Activated CD8-positive, alpha-beta memory T cell treated with anti-CD3 and anti-CD28 coated beads, Interleukin-2, amount 10 ng/mL, durations not matched to agents 7 days and 5 days (primary cell): ENCODE results near the gene HECTD1. TPM values are rescaled to one million over a fixed set of nuclear protein-coding genes. Genes with fewer than 3 reads are reported as not detected.
A peak's percentile ranks its signal among the peaks of the same experiment; 100 is the strongest.
"Not testable (repeated sequence)": the region's sequence is repeated elsewhere in the genome, so short reads cannot be mapped to it uniquely, and the experiment has no call there.

Source experiments
- ATAC-seq: fragments of 150-1000 bp; cut with Tn5 transposase; one replicate; pipeline ENCODE4 v1.10.0; 2021; ENCODE audit warnings: moderate library complexity
- CTCF ChIA-PET: fragments of 350-600 bp; sonication (Branson Sonifier 250); formaldehyde crosslinking; loops from one replicate; lab custom pipeline; 2021; ENCODE audit warnings: antibody characterized with exemption; lab: Charles Lee
- DNase-seq: peaks from one replicate; pipeline ENCODE4 v3.0.0-alpha.2; 2020
- H3K27ac Mint-ChIP-seq: one replicate; pipeline ENCODE4 v1.8.0; 2021; ENCODE audit warnings: mild to moderate bottlenecking, mixed read lengths
- H3K27me3 Mint-ChIP-seq: one replicate; pipeline ENCODE4 v1.8.0; 2021; ENCODE audit warnings: mixed read lengths
- H3K36me3 Mint-ChIP-seq: one replicate; pipeline ENCODE4 v1.8.0; 2021; ENCODE audit warnings: mild to moderate bottlenecking, mixed read lengths
- H3K4me1 Mint-ChIP-seq: one replicate; pipeline ENCODE4 v1.8.0; 2021; ENCODE audit warnings: mixed read lengths
- H3K4me3 Mint-ChIP-seq: one replicate; pipeline ENCODE4 v1.8.0; 2021; ENCODE audit warnings: mild to moderate bottlenecking, moderate library complexity, mixed read lengths
- H3K9me3 Mint-ChIP-seq: one replicate; pipeline ENCODE4 v1.8.0; 2022; ENCODE audit warnings: low read depth, mixed read lengths
- total RNA-seq, 2 experiments: library from RNA; stranded (reverse); gene quantifications; one replicate each; pipeline ENCODE4 v1.2.3, GENCODE V29; 2021

The HECTD1 gene
- total RNA-seq, result 100 to 1,000 TPM in 1 of 2 experiments, 10 to 100 TPM in 1; 91.0 to 105 TPM

DNA sequence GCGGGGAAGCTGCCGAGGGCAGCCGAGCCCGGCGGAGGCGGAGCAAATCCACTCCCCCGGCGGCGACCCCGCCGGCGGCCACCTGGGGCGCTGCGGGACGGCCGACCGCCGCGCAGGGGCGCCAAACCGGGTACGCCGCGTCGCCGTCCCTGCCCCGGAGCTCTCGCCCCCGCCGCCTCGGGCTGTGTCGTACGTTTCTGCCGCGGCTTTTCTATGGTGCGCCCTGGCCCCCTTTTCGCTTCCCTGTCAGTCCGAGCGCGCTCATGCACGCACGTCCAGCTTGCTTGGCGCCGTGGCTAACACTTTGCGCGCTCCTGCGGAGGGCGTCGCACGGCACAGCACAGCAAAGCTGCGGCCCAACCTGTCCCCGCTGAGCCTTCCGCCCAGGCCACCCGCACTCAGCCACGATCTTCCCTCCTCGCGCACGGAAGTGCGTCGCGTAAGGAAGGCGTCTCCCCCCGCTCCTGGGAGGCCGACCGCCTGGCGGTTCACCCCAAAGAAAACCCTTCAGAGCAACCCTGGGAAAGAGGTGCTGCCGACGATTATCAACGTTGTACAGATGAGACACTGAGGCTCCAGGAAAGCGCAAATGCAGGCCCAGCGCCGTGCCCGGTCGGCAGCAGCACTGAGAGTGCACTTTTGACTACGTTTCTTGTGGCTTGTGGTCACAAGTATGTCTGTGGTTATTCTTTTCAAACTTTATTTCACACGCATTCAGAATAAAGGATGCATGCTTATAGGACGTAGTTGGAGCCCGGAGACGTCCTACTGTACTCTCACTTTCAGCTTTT is at the start of gene HECTD1:
Gene HECTD1, minus strand, starts transcription at position 39 of the 791 bp plus-strand sequence. CDS start 1,857 bp downstream, outside the sequence.
- H3K27ac Mint-ChIP-seq, result peak within 1 kb of the TSS; percentile 99
- no peaks in the 10 kb centered on the region for H3K27me3 Mint-ChIP-seq
- DNase-seq (peak; percentile 90), ATAC-seq (peak; percentile 77)
- peak within 1 kb of the TSS; percentile 82 for H3K4me3 Mint-ChIP-seq
- peaks cover 34% of the 10 kb centered on the region for H3K4me1 Mint-ChIP-seq
- peaks cover 19% of the 10 kb centered on the region for H3K36me3 Mint-ChIP-seq
- CTCF ChIA-PET, result interaction anchor here (0.6 to 2.1 kb wide), 23 partner anchors 11 to 585 kb away, joined by 3 to 10 read pairs (median 4); partner anchors contain the start of genes COCH, DTD2 and HEATR5A
- H3K9me3 Mint-ChIP-seq, result no peaks in the 10 kb centered on the region

- H3K27ac Mint-ChIP-seq, result no peak overlapping the region
- ATAC-seq, result no peak
- no peak for DNase-seq
- no peaks in the 10 kb centered on the region for H3K36me3 Mint-ChIP-seq
- no peak overlapping the region for H3K4me3 Mint-ChIP-seq
- H3K4me1 Mint-ChIP-seq, result no peaks in the 10 kb centered on the region
- CTCF ChIA-PET, result no interaction called here
- H3K9me3 Mint-ChIP-seq, result no peaks in the 10 kb centered on the region
- H3K27me3 Mint-ChIP-seq, result no peaks in the 10 kb centered on the region
Measured at GRCh38 chr14:31257244-31257553, 49.6 kb upstream of the HECTD1 start.

- CTCF ChIA-PET, result no interaction called here
- Mint-ChIP-seq H3K36me3 (no peaks in the 10 kb centered on the region), H3K9me3 (no peaks in the 10 kb centered on the region), H3K4me3 (no peak overlapping the region), H3K27me3 (no peaks in the 10 kb centered on the region), H3K27ac (no peak overlapping the region), H3K4me1 (no peaks in the 10 kb centered on the region)
- no peak for DNase-seq
- no peak for ATAC-seq
Measured at GRCh38 chr14:31256534-31257243, 49.1 kb upstream of the HECTD1 start.

- H3K27me3 Mint-ChIP-seq, H3K4me3 Mint-ChIP-seq, DNase-seq, H3K36me3 Mint-ChIP-seq, H3K9me3 Mint-ChIP-seq, H3K4me1 Mint-ChIP-seq, H3K27ac Mint-ChIP-seq, ATAC-seq, CTCF ChIA-PET: not testable (repeated sequence)
Measured at GRCh38 chr14:31255918-31256317, 48.3 kb upstream of the HECTD1 start.

- H3K27me3 Mint-ChIP-seq, result no peaks in the 10 kb centered on the region
- DNase-seq, result no peak
- no peaks in the 10 kb centered on the region for H3K9me3 Mint-ChIP-seq
- CTCF ChIA-PET, result no interaction called here
- no peaks in the 10 kb centered on the region for H3K4me1 Mint-ChIP-seq
- no peak overlapping the region for H3K27ac Mint-ChIP-seq
- no peak for ATAC-seq
- H3K36me3 Mint-ChIP-seq, result no peaks in the 10 kb centered on the region
- no peak overlapping the region for H3K4me3 Mint-ChIP-seq
Measured at GRCh38 chr14:31255286-31255685, 47.7 kb upstream of the HECTD1 start.

DNA sequence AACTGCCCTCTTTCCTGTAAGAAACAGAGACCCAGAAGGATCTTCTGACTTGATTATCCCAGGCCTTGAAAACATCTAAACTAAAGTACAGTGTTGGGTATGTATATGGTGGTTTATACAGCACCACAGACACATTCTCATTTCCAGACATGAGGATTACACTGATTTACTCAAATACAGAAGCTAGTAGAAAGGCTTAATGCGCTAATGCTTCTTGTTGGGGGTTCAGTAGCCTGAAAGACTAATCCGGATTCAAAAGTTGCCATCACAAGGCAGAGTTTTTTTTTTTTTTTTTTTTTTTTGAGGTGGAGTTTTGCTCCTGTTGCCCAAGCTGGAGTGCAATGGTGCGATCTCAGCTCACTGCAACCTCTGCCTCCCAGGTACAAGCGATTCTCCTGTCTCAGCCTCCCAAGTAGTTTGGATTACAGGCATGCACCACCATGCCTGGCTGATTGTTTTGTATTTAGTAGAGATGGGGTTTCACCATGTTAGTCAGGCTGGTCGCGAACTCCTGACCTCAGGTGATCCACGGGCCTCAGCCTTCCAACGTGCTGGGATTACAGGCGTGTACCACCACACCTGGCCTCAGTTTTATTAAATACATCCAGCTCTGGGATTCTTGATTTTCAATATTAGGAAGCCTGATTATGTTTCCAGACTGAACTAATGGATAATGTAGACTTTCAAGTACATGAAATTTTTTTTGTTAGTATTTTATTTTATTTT is 46.3 kb upstream of the HECTD1 start:
- ATAC-seq (no peak), DNase-seq (no peak)
- no peak overlapping the region for H3K27ac Mint-ChIP-seq
- no peaks in the 10 kb centered on the region for H3K27me3 Mint-ChIP-seq
- no peak overlapping the region for H3K4me3 Mint-ChIP-seq
- H3K4me1 Mint-ChIP-seq, result no peaks in the 10 kb centered on the region
- CTCF ChIA-PET, result no interaction called here
- H3K36me3 Mint-ChIP-seq, result no peaks in the 10 kb centered on the region
- H3K9me3 Mint-ChIP-seq, result no peaks in the 10 kb centered on the region

GRCh38 chr14:31252865-31253264 is 45.3 kb upstream of the HECTD1 start:
- no peaks in the 10 kb centered on the region for H3K27me3 Mint-ChIP-seq
- H3K36me3 Mint-ChIP-seq, result no peaks in the 10 kb centered on the region
- no peaks in the 10 kb centered on the region for H3K4me1 Mint-ChIP-seq
- H3K9me3 Mint-ChIP-seq, result no peaks in the 10 kb centered on the region
- no peak overlapping the region for H3K4me3 Mint-ChIP-seq
- ATAC-seq (no peak), DNase-seq (no peak)
- H3K27ac Mint-ChIP-seq, result no peak overlapping the region
- CTCF ChIA-PET, result no interaction called here

DNA sequence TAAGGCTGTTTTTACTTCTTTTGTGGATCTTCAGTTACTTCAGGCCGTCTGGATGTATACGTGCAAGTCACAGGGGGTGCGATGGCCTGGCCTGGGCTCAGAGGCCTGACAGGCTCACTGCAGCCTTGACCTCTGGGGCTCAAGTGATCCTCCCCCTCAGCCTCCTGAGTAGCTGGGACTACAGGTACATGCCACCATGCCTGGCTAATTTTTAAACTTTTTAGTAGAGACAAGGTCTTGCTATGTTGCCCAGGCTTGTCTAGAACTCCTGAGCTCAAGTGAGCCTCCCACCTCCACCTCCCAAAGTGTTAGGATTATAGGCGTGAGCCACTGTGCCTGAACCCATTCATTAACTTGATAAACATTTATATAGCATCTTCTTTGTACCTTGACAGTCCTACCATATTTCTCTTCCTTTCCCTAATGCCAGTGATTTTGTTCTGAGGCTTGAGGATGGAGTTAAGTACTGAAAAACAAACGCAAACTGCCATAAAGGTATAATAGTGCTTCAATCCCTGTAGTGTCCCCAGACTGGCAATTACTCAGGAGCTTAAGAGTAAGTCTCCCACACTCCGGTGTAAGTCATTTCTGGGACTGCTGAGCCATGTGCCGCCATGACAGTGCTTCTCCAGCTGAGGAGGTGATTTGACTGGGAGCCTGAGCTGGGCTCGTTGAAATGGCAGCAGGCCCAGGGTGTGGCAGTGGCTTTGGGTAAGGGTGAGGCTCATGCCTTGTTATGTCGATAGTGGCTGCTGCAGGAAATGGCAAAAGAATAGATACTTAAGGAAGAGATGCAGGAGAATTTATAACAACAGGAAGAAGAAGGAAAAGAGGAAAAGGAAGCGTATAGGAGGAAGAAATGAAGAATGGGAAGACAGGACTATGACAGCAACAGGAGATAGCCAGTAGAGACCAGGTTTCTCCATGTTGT is 43.7 kb upstream of the HECTD1 start:
- ATAC-seq, result no peak
- H3K4me1 Mint-ChIP-seq, result no peaks in the 10 kb centered on the region
- H3K36me3 Mint-ChIP-seq, result no peaks in the 10 kb centered on the region
- H3K9me3 Mint-ChIP-seq, result no peaks in the 10 kb centered on the region
- no peak overlapping the region for H3K4me3 Mint-ChIP-seq
- no peak for DNase-seq
- H3K27ac Mint-ChIP-seq, result no peak overlapping the region
- no peaks in the 10 kb centered on the region for H3K27me3 Mint-ChIP-seq
- CTCF ChIA-PET, result no interaction called here

DNA sequence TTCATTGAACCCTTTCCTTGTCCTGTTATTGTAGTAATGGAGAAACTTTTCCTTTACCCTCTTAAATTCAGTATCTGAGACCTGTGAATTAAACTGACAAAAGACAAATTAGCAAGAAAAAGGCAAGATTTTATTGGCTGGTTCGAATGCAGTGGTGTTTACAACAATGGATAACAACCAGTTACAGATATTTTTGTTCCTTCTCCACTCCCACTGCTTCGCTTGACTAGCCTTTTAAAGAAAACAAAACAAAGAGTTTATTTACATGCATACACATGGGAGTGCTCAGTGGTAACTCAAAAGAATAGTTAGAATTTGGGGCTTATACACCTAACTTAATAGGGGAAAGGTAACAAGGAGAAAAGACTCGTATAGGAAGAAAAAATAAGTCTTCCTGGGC is 37.0 kb upstream of the HECTD1 start:
- CTCF ChIA-PET, result no interaction called here
- H3K4me1 Mint-ChIP-seq, result peaks cover 19% of the 10 kb centered on the region
- H3K27me3 Mint-ChIP-seq, result no peaks in the 10 kb centered on the region
- no peak overlapping the region for H3K4me3 Mint-ChIP-seq
- ATAC-seq, result no peak
- DNase-seq, result no peak
- H3K27ac Mint-ChIP-seq, result no peak overlapping the region
- no peaks in the 10 kb centered on the region for H3K36me3 Mint-ChIP-seq
- no peaks in the 10 kb centered on the region for H3K9me3 Mint-ChIP-seq

- no peaks in the 10 kb centered on the region for H3K27me3 Mint-ChIP-seq
- no peak overlapping the region for H3K27ac Mint-ChIP-seq
- no peak for ATAC-seq
- CTCF ChIA-PET, result no interaction called here
- H3K4me1 Mint-ChIP-seq, result peaks cover 22% of the 10 kb centered on the region
- H3K4me3 Mint-ChIP-seq, result no peak overlapping the region
- DNase-seq, result no peak
- no peaks in the 10 kb centered on the region for H3K9me3 Mint-ChIP-seq
- no peaks in the 10 kb centered on the region for H3K36me3 Mint-ChIP-seq
Measured at GRCh38 chr14:31243860-31244259, 36.3 kb upstream of the HECTD1 start.

- peaks cover 22% of the 10 kb centered on the region for H3K4me1 Mint-ChIP-seq
- H3K9me3 Mint-ChIP-seq, H3K4me3 Mint-ChIP-seq, ATAC-seq, H3K36me3 Mint-ChIP-seq, DNase-seq, H3K27ac Mint-ChIP-seq, H3K27me3 Mint-ChIP-seq, CTCF ChIA-PET: not testable (repeated sequence)
Measured at GRCh38 chr14:31242161-31242940, 34.8 kb upstream of the HECTD1 start.

GRCh38 chr14:31241450-31242114 is 34.0 kb upstream of the HECTD1 start:
- H3K36me3 Mint-ChIP-seq, result no peaks in the 10 kb centered on the region
- H3K27me3 Mint-ChIP-seq, result no peaks in the 10 kb centered on the region
- ATAC-seq, result no peak
- H3K4me1 Mint-ChIP-seq, result peaks cover 22% of the 10 kb centered on the region
- H3K9me3 Mint-ChIP-seq, result no peaks in the 10 kb centered on the region
- no peak overlapping the region for H3K27ac Mint-ChIP-seq
- H3K4me3 Mint-ChIP-seq, result no peak overlapping the region
- CTCF ChIA-PET, result no interaction called here
- no peak for DNase-seq
